HG03045 (cell line): ENCODE data around the gene SMPDL3B.

Source experiments
- ATAC-seq: cut with Tn5 transposase; IDR thresholded peaks from one replicate; pipeline ENCODE4 v1.9.1; 2021; ENCODE audit warnings: mild to moderate bottlenecking, moderate library complexity; ENCODE audit not compliant: unreplicated experiment

SMPDL3B gene

GRCh38 chr1:27940297-27940696 is 5.5 kb downstream of the SMPDL3B start:
- no peak for ATAC-seq

- ATAC-seq: no peak
These were observed 6.2 kb downstream of the SMPDL3B start for GRCh38 chr1:27940870-27941560.

- ATAC-seq: no peak
These were observed 7.1 kb downstream of the SMPDL3B start for GRCh38 chr1:27941671-27942540.

GRCh38 chr1:27945020-27945419 is 10.2 kb downstream of the SMPDL3B start:
- ATAC-seq: no peak

GRCh38 chr1:27949027-27949426 is 14.2 kb downstream of the SMPDL3B start:
- ATAC-seq: no peak

- no peak for ATAC-seq
These were observed 16.6 kb downstream of the SMPDL3B start for GRCh38 chr1:27951396-27951795.

GRCh38 chr1:27952147-27952546 is 17.3 kb downstream of the SMPDL3B start:
- ATAC-seq: no peak

- no peak for ATAC-seq
These were observed 19.4 kb downstream of the SMPDL3B start for GRCh38 chr1:27954186-27954585.

GRCh38 chr1:27955076-27955475 is 20.3 kb downstream of the SMPDL3B start:
- no peak for ATAC-seq

- no peak for ATAC-seq
These were observed 22.0 kb downstream of the SMPDL3B start for GRCh38 chr1:27956761-27957160.

GRCh38 chr1:27957655-27958054 is 22.9 kb downstream of the SMPDL3B start:
- no peak for ATAC-seq

GRCh38 chr1:27958513-27958912 is 23.7 kb downstream of the SMPDL3B start:
- ATAC-seq: no peak

- ATAC-seq: peak; percentile 90
These were observed 25.2 kb downstream of the SMPDL3B start, which contains the start of gene XKR8 for GRCh38 chr1:27959792-27960603. TSS of gene XKR8 (plus strand) at chr1:27959973. CDS start at chr1:27960070, 97 bp downstream.

- no peak for ATAC-seq
These were observed 26.2 kb downstream of the SMPDL3B start for GRCh38 chr1:27960762-27961645.

- ATAC-seq: no peak
These were observed 26.9 kb downstream of the SMPDL3B start for GRCh38 chr1:27961646-27962221.

- no peak for ATAC-seq
These were observed 28.6 kb downstream of the SMPDL3B start for GRCh38 chr1:27963393-27963792.

GRCh38 chr1:27966402-27967105 is 31.8 kb downstream of the SMPDL3B start:
- no peak for ATAC-seq

- no peak for ATAC-seq
These were observed 32.5 kb downstream of the SMPDL3B start for GRCh38 chr1:27967106-27967883.
